ENCODE results near the gene SMIM38. TPM values are rescaled to one million over a fixed set of nuclear protein-coding genes. Genes with fewer than 3 reads are reported as not detected.
A peak's percentile ranks its signal among the peaks of the same experiment; 100 is the strongest.

Gene SMIM38
- total and polyA plus RNA-seq, 9 of the 15 experiments (the other 6 are each of a cell fraction or from before 2014, with no cell fraction given): 0.07 to 1.2 (median 0.21) TPM; not detected in 2

- Histone ChIP-seq H3K9me1 (ENCODE audit: control insufficient read depth, insufficient read depth, low read length) (no peaks in the 10 kb centered on the region), H4K20me1 (replicated peaks; ENCODE audit: control insufficient read depth, insufficient read depth, low read length) (no peaks in the 10 kb centered on the region), H3K79me2 (ENCODE audit: control insufficient read depth, insufficient read depth, low read length) (no peaks in the 10 kb centered on the region), H2AFZ (ENCODE audit: low read depth, low read length) (no peak overlapping the region), H3K27ac (ENCODE audit: extremely low read depth, low read depth, low read length) (no peak overlapping the region), H3K9ac (ENCODE audit: insufficient read depth in 1 of 2, low read depth in 2 of 2, low read length in 2 of 2) (no peak overlapping the region), H3K4me2 (ENCODE audit: insufficient read depth, low read length) (no peak overlapping the region; the same call in 1 of the 2 replicates), H3K27me3 (ENCODE audit: control insufficient read depth in 2 of 2, insufficient read depth in 2 of 2, low read length in 2 of 2) (peaks cover 12 to 47% of the 10 kb centered on the region in 2 experiments; a peak in 4 of 5 replicates), H3K9me3 (replicated peaks; ENCODE audit: control insufficient read depth, insufficient read depth, low read depth, low read length) (no peaks in the 10 kb centered on the region), H3K36me3 (ENCODE audit: control insufficient read depth, insufficient read depth, low read length) (no peaks in the 10 kb centered on the region), H3K4me1 (replicated peaks in 1 of 2; ENCODE audit: control insufficient read depth in 2 of 2, insufficient read depth in 2 of 2, low read length in 2 of 2) (peaks cover 0 to 4% of the 10 kb centered on the region in 2 experiments; a peak in 2 of 5 replicates), H3K4me3 (no peak overlapping the region)
- in situ Hi-C loops (cut with MboI) (no loop called here), intact Hi-C loops (cut with micrococcal nuclease) (no loop called here)
- DNase-seq (ENCODE audit: extremely low read depth in 1 of 4, low spot score in 3 of 4) (no peak), ATAC-seq (peak; percentile 45; the same call in 2 of the 3 replicates), FAIRE-seq (no peak)
- 1% methylated on average over 17 of the region's 17 CpGs for WGBS (ENCODE audit: insufficient coverage, low coverage, missing lambda C conversion rate)
- no TSS peak for BruUV-seq (replicated peaks)
- CTCF ChIA-PET (ENCODE audit: low intra/inter-chr PET ratio): no interaction called here
- POLR2A ChIA-PET: interaction anchor here (1.0 kb wide), 1 partner anchor 27 kb away, joined by 3 read pairs; no protein-coding TSS in a partner anchor
- TF ChIP-seq MIER1 (IDR thresholded peaks at IDR 0.05; ENCODE audit: low read depth) (no peak), FUS (optimal IDR thresholded peaks at IDR 0.05; ENCODE audit: low read depth, low read length) (no peak), MED1 (CRISPR knock-in tag; IDR thresholded peaks at IDR 0.05; ENCODE audit: borderline replicate concordance) (no peak), CC2D1A (IDR thresholded peaks at IDR 0.05) (no peak), KDM4B (IDR thresholded peaks at IDR 0.05; ENCODE audit: borderline replicate concordance in 2 of 2, low read depth in 1 of 2) (no peak), ZNF589 (CRISPR knock-in tag; IDR thresholded peaks at IDR 0.05; ENCODE audit: low read depth) (no peak), PRDM10 (IDR thresholded peaks at IDR 0.05; ENCODE audit: partially characterized antibody) (no peak), ZBED1 (IDR thresholded peaks at IDR 0.05) (no peak), RHOXF2B (CRISPR knock-in tag; conservative IDR thresholded peaks at IDR 0.05) (no peak), CEBPG (CRISPR knock-in tag; IDR thresholded peaks at IDR 0.05) (peak; percentile 49), CEBPG (tag; conservative IDR thresholded peaks at IDR 0.05 in 1 of 2, IDR thresholded peaks at IDR 0.05 in 1 of 2) (peak; percentile 88 to 90), THRA (IDR thresholded peaks at IDR 0.05) (no peak), ARID1B (IDR thresholded peaks at IDR 0.05) (peak; percentile 23; the same call in 1 of the 2 replicates), RCOR1 (IDR thresholded peaks at IDR 0.05; ENCODE audit: borderline replicate concordance in 1 of 2, low read depth in 2 of 2, low read length in 2 of 2) (peak in 1 of 2 experiments; percentile 20; a peak in 1 of 4 replicates)
Measured at GRCh38 chr11:69186316-69187260, 30.9 kb downstream of the SMIM38 start.
